Measurements from ENCODE around the gene XAF1.
A peak's percentile ranks its signal among the peaks of the same experiment; 100 is the strongest.
"Not testable (repeated sequence)": the region's sequence is repeated elsewhere in the genome, so short reads cannot be mapped to it uniquely, and the experiment has no call there.

XAF1 gene

GRCh38 chr17:6714315-6714874 lies 41.5 kb upstream of the XAF1 start:
- Histone ChIP-seq H3K9me3 (ENCODE audit: control insufficient read depth, insufficient read depth, low read length) (no peaks in the 10 kb centered on the region), H3K4me3 (ENCODE audit: low read depth, low read length) (peak overlapping the region; percentile 71), H3K27me3 (ENCODE audit: control insufficient read depth, insufficient read depth, low read length) (peaks cover 26% of the 10 kb centered on the region)

GRCh38 chr17:6716736-6717135 lies 39.1 kb upstream of the XAF1 start:
- Histone ChIP-seq H3K4me1 (ENCODE audit: control insufficient read depth, insufficient read depth, low read length) (peaks cover 6% of the 10 kb centered on the region), H3K9me3 (ENCODE audit: control insufficient read depth, insufficient read depth, low read length) (no peaks in the 10 kb centered on the region), H3K27me3 (ENCODE audit: control insufficient read depth, insufficient read depth, low read length) (peaks cover 29% of the 10 kb centered on the region), H3K4me3 (ENCODE audit: low read depth, low read length) (no peak overlapping the region), H3K36me3 (ENCODE audit: control insufficient read depth, insufficient read depth, low read length) (no peaks in the 10 kb centered on the region), H3K9ac (ENCODE audit: low read depth, low read length) (no peak overlapping the region)

More at GRCh38 chr17:6714315-6714874, 41.5 kb upstream of the XAF1 start:
- peak overlapping the region; percentile 37 for H3K9ac ChIP-seq (ENCODE audit: low read depth, low read length)
- H3K36me3 ChIP-seq (ENCODE audit: control insufficient read depth, insufficient read depth, low read length): no peaks in the 10 kb centered on the region
- H3K4me1 ChIP-seq (ENCODE audit: control insufficient read depth, insufficient read depth, low read length): peaks cover 6% of the 10 kb centered on the region

- Histone ChIP-seq H3K9me3 (ENCODE audit: control insufficient read depth, insufficient read depth, low read length) (no peaks in the 10 kb centered on the region), H3K36me3 (ENCODE audit: control insufficient read depth, insufficient read depth, low read length) (no peaks in the 10 kb centered on the region), H3K27me3 (ENCODE audit: control insufficient read depth, insufficient read depth, low read length) (peaks cover 5% of the 10 kb centered on the region), H3K4me1 (ENCODE audit: control insufficient read depth, insufficient read depth, low read length) (no peaks in the 10 kb centered on the region), H3K4me3 (ENCODE audit: low read depth, low read length) (no peak overlapping the region), H3K9ac (ENCODE audit: low read depth, low read length) (no peak overlapping the region)
These were observed 34.1 kb upstream of the XAF1 start for GRCh38 chr17:6721744-6722143.

GRCh38 chr17:6724009-6724408 lies 31.8 kb upstream of the XAF1 start:
- Histone ChIP-seq H3K9me3 (ENCODE audit: control insufficient read depth, insufficient read depth, low read length) (no peaks in the 10 kb centered on the region), H3K27me3 (ENCODE audit: control insufficient read depth, insufficient read depth, low read length) (peaks cover 5% of the 10 kb centered on the region), H3K9ac (ENCODE audit: low read depth, low read length) (no peak overlapping the region), H3K4me1 (ENCODE audit: control insufficient read depth, insufficient read depth, low read length) (no peaks in the 10 kb centered on the region), H3K36me3 (ENCODE audit: control insufficient read depth, insufficient read depth, low read length) (no peaks in the 10 kb centered on the region), H3K4me3 (ENCODE audit: low read depth, low read length) (no peak overlapping the region)

GRCh38 chr17:6729531-6729930 lies 26.3 kb upstream of the XAF1 start:
- Histone ChIP-seq H3K36me3 (ENCODE audit: control insufficient read depth, insufficient read depth, low read length) (no peaks in the 10 kb centered on the region), H3K27me3 (ENCODE audit: control insufficient read depth, insufficient read depth, low read length) (no peaks in the 10 kb centered on the region), H3K9me3 (ENCODE audit: control insufficient read depth, insufficient read depth, low read length) (no peaks in the 10 kb centered on the region), H3K9ac (ENCODE audit: low read depth, low read length) (no peak overlapping the region), H3K4me3 (ENCODE audit: low read depth, low read length) (no peak overlapping the region), H3K4me1 (ENCODE audit: control insufficient read depth, insufficient read depth, low read length) (no peaks in the 10 kb centered on the region)

- H3K9ac ChIP-seq (ENCODE audit: low read depth, low read length); H3K36me3 ChIP-seq (ENCODE audit: control insufficient read depth, insufficient read depth, low read length); H3K4me3 ChIP-seq (ENCODE audit: low read depth, low read length); H3K9me3 ChIP-seq (ENCODE audit: control insufficient read depth, insufficient read depth, low read length); H3K27me3 ChIP-seq (ENCODE audit: control insufficient read depth, insufficient read depth, low read length); H3K4me1 ChIP-seq (ENCODE audit: control insufficient read depth, insufficient read depth, low read length): not testable (repeated sequence)
These were observed 9.2 kb upstream of the XAF1 start for GRCh38 chr17:6746665-6747064.

GRCh38 chr17:6748617-6749016 lies 7.2 kb upstream of the XAF1 start:
- Histone ChIP-seq H3K4me1 (ENCODE audit: control insufficient read depth, insufficient read depth, low read length) (peaks cover 5% of the 10 kb centered on the region), H3K27me3 (ENCODE audit: control insufficient read depth, insufficient read depth, low read length) (no peaks in the 10 kb centered on the region), H3K9me3 (ENCODE audit: control insufficient read depth, insufficient read depth, low read length) (no peaks in the 10 kb centered on the region), H3K9ac (ENCODE audit: low read depth, low read length) (no peak overlapping the region), H3K4me3 (ENCODE audit: low read depth, low read length) (no peak overlapping the region), H3K36me3 (ENCODE audit: control insufficient read depth, insufficient read depth, low read length) (no peaks in the 10 kb centered on the region)

- no peaks in the 10 kb centered on the region for H3K9me3 ChIP-seq (ENCODE audit: control insufficient read depth, insufficient read depth, low read length)
- no peak overlapping the region for H3K4me3 ChIP-seq (ENCODE audit: low read depth, low read length)
- no peak overlapping the region for H3K9ac ChIP-seq (ENCODE audit: low read depth, low read length)
- no peaks in the 10 kb centered on the region for H3K27me3 ChIP-seq (ENCODE audit: control insufficient read depth, insufficient read depth, low read length)
- peaks cover 5% of the 10 kb centered on the region for H3K4me1 ChIP-seq (ENCODE audit: control insufficient read depth, insufficient read depth, low read length)
- H3K36me3 ChIP-seq (ENCODE audit: control insufficient read depth, insufficient read depth, low read length): no peaks in the 10 kb centered on the region
These were observed 6.3 kb upstream of the XAF1 start for GRCh38 chr17:6749519-6749918.

- H3K4me3 ChIP-seq (ENCODE audit: low read depth, low read length): no peak overlapping the region
- H3K9ac ChIP-seq (ENCODE audit: low read depth, low read length): peak overlapping the region; percentile 17
- H3K27me3 ChIP-seq (ENCODE audit: control insufficient read depth, insufficient read depth, low read length): no peaks in the 10 kb centered on the region
These were observed 3.6 kb upstream of the XAF1 start for GRCh38 chr17:6752068-6752909.

GRCh38 chr17:6753006-6753445 lies 2.8 kb upstream of the XAF1 start:
- H3K9me3 ChIP-seq (ENCODE audit: control insufficient read depth, insufficient read depth, low read length): no peaks in the 10 kb centered on the region
- no peak overlapping the region for H3K4me3 ChIP-seq (ENCODE audit: low read depth, low read length)
- peaks cover 5% of the 10 kb centered on the region for H3K4me1 ChIP-seq (ENCODE audit: control insufficient read depth, insufficient read depth, low read length)
- no peaks in the 10 kb centered on the region for H3K36me3 ChIP-seq (ENCODE audit: control insufficient read depth, insufficient read depth, low read length)
- no peaks in the 10 kb centered on the region for H3K27me3 ChIP-seq (ENCODE audit: control insufficient read depth, insufficient read depth, low read length)
- H3K9ac ChIP-seq (ENCODE audit: low read depth, low read length): no peak overlapping the region

More at GRCh38 chr17:6752068-6752909, 3.6 kb upstream of the XAF1 start:
- H3K9me3 ChIP-seq (ENCODE audit: control insufficient read depth, insufficient read depth, low read length): no peaks in the 10 kb centered on the region
- no peaks in the 10 kb centered on the region for H3K36me3 ChIP-seq (ENCODE audit: control insufficient read depth, insufficient read depth, low read length)
- H3K4me1 ChIP-seq (ENCODE audit: control insufficient read depth, insufficient read depth, low read length): peaks cover 5% of the 10 kb centered on the region

- Histone ChIP-seq H3K4me1 (ENCODE audit: control insufficient read depth, insufficient read depth, low read length) (peaks cover 5% of the 10 kb centered on the region), H3K9me3 (ENCODE audit: control insufficient read depth, insufficient read depth, low read length) (no peaks in the 10 kb centered on the region), H3K9ac (ENCODE audit: low read depth, low read length) (no peak overlapping the region)
These were observed 2.3 kb upstream of the XAF1 start for GRCh38 chr17:6753546-6753945.

GRCh38 chr17:6755281-6755680 lies 565 bp upstream of the XAF1 start:
- H3K4me1 ChIP-seq (ENCODE audit: control insufficient read depth, insufficient read depth, low read length): peaks cover 8% of the 10 kb centered on the region

More at GRCh38 chr17:6753546-6753945, 2.3 kb upstream of the XAF1 start:
- Histone ChIP-seq H3K27me3 (ENCODE audit: control insufficient read depth, insufficient read depth, low read length) (no peaks in the 10 kb centered on the region), H3K36me3 (ENCODE audit: control insufficient read depth, insufficient read depth, low read length) (no peaks in the 10 kb centered on the region), H3K4me3 (ENCODE audit: low read depth, low read length) (no peak overlapping the region)

More at GRCh38 chr17:6755281-6755680, 565 bp upstream of the XAF1 start:
- Histone ChIP-seq H3K36me3 (ENCODE audit: control insufficient read depth, insufficient read depth, low read length) (no peaks in the 10 kb centered on the region), H3K27me3 (ENCODE audit: control insufficient read depth, insufficient read depth, low read length) (no peaks in the 10 kb centered on the region), H3K4me3 (ENCODE audit: low read depth, low read length) (no peak overlapping the region), H3K9me3 (ENCODE audit: control insufficient read depth, insufficient read depth, low read length) (no peaks in the 10 kb centered on the region), H3K9ac (ENCODE audit: low read depth, low read length) (no peak overlapping the region)
